ENCODE data around the gene GALNTL6.
"Not testable (repeated sequence)": the region's sequence is repeated elsewhere in the genome, so short reads cannot be mapped to it uniquely, and the experiment has no call there.

Gene GALNTL6

GRCh38 chr4:172412851-172413580 is 599.8 kb downstream of the GALNTL6 start:
- DNase-seq, result no peak

DNA sequence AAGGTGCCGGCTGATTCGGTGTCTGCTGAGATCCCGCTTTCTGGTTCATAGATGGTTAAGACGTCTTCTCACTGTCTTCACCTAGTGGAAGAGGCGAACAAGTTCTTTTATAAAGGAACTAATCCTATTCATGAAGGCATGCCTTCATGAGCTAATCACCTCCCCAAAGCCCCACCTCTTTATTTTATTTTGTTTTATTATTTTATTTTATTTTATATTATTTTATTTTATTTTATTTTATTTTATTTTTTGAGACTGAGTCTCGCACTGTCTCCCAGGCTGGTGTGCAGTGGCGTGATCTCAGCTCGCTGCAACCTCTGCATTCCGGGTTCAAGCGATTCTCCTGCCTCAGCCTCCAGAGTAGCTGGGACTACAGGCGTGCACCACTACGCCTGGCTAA is 615.8 kb downstream of the GALNTL6 start:
- not testable (repeated sequence) for DNase-seq

- no peak for DNase-seq
Measured at GRCh38 chr4:172480471-172480870, 667.3 kb downstream of the GALNTL6 start.

DNA sequence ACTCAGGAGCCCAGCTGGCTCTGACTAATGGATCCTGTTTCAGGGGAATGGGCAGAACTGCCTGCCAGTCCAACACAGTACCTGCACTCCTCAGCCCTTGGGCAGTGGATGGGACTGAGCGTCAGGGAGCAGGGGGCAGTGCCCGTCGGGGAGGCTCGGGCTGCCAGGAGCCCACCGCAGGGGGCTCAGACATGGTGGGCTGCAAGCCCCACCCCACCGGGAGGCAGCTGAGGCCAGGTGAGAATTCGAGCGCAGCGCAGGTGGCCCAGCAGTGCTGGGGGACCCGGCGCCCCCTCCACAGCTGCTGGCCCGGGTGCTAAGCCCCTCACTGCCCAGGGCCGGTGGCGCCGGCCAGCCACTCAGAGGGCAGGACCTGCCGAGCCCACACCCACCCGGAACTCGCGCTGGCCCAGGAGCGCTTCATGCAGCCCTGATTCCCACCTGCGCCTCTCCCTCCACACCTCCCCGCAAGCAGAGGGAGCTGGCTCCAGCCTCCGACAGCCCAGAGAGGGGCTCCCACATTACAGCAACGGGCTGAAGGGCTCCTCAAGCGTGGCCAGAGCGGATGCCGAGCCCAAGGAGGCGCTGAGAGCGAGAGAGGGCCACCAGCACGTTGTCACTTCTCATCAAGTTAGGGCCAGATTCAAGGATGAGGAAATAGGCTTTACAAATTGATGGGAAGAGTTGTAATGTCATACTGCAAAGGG is 668.8 kb downstream of the GALNTL6 start:
- no peak for DNase-seq

DNA sequence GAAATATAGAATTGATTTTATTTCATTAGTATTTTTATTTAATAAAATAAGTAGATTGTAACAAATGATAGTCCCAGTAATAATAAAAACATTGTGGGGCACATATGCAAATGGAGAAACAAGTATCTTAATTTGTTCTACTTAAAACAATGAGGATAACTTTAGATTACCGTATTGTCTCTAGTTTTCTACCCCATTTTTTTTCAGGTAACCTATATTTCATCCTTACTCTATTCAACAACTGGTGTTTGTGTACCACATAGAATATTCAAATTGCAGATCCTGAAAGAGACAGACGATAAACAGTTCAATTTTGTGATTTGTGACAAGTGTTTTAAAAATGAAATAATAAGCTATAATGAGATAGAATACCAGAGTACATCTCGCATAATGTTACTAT is 671.8 kb downstream of the GALNTL6 start:
- DNase-seq, result no peak

- no peak for DNase-seq
Measured at GRCh38 chr4:172486531-172486930, 673.3 kb downstream of the GALNTL6 start.

GRCh38 chr4:172489861-172490260 is 676.7 kb downstream of the GALNTL6 start:
- DNase-seq, result no peak

GRCh38 chr4:172495769-172496168 is 682.6 kb downstream of the GALNTL6 start:
- no peak for DNase-seq

DNA sequence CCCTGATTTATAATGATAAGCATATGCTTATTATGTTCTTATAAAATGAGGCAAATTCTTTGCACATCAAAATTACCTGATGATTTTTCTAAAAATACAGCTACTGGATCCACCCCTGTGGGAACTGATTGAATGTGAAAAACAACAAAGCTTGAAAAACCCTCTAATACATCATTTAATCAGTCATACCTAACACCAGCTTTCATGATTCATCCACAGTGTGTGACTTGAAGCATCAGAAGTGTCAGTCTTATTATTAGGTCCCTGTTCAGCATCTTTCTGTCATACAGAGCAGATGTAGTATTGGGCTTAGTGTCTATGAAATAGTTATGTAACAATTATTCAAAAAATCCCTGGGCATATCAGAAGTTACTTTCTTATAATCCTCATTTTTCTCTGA is 684.1 kb downstream of the GALNTL6 start:
- no peak for DNase-seq

GRCh38 chr4:172514011-172514410 is 700.8 kb downstream of the GALNTL6 start:
- DNase-seq, result no peak

DNA sequence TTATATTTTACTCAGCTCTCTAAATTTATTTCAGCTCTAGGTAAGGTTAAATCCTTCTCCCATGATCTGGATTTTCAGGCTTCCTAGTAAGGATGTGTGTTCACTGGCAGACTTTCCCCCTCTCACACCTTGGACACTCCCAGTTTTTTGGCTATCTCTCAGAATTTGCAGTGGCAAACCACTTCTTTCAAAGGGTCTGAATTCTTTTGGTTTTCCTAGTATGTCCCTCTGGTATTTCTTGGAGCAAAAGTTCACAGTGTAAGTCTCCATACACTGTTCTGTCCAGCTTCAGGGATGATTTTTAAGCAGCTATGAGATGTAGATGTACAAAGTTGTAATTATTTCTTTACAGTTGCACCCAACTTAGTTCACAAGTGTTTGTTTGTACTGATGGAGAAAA is 701.6 kb downstream of the GALNTL6 start:
- no peak for DNase-seq

DNA sequence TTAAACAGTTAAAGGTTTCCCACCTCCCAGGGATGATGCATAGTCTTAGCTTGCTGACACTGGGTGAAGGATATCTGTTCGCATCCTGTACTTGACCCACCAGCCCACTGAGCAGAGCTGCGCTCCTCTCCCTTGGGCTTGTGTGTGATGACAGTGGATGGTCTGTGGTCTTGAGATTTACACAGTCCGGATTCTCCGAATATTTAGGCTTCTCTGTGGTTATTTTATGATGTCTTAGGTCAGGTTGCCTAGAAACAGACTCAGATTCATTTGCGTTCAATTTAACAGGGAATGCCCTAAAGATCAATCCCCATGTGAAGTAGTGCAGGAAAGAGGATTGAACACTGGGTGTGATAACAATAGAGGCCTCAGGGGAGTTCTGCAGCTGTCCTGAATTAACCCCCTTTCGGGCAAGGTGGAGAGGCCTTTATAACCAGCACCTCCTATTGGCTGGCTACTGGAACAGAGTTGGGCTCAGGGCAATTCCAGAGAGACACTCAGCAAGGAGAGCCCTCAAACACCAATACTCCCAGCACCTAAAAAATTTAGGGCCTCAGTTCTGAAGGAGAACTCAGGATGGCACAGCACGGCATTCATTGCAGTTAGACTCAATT is 702.2 kb downstream of the GALNTL6 start:
- no peak for DNase-seq

- DNase-seq, result no peak
Measured at GRCh38 chr4:172517391-172517790, 704.2 kb downstream of the GALNTL6 start.

DNA sequence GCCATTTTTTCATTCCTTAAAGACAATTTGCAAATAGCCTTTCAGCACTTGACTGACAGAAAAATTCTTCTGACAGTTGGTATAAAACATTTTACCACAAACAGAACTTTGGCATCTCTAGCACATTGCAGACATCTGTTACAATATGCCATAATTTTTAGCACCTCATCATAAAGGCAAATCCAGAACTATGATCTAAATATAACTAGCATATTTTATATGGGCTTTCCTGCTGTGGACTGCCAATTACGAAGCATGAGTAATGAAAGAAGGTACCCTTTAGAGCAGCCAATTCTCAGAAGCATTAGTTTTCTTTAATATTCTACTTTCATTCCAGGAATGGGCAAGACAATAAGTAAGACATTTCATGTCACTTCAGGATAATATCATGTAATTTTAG is 708.0 kb downstream of the GALNTL6 start:
- DNase-seq, result no peak

DNA sequence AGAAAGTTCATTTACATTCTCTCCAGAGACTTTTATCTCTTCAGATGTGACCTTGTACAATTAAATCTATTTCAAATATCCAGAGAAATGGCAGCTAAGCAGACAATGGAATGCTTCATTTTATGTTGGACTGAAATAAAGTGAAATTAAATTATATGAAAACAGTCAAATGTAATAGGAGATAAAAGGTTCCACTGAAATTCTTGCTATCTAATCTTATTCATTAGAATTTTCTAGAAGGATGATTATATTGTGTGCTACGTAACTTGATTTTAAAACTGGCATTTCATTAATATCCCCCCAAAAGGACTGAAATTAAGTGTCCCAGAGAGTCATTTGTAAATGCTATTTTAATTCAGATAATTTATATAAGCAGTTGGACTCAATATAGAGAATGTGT is 708.5 kb downstream of the GALNTL6 start:
- DNase-seq, result no peak

- no peak for DNase-seq
Measured at GRCh38 chr4:172543249-172543648, 730.0 kb downstream of the GALNTL6 start.

- DNase-seq, result no peak
Measured at GRCh38 chr4:172546782-172547181, 733.6 kb downstream of the GALNTL6 start.

GRCh38 chr4:172547724-172548123 is 734.5 kb downstream of the GALNTL6 start:
- DNase-seq, result no peak

DNA sequence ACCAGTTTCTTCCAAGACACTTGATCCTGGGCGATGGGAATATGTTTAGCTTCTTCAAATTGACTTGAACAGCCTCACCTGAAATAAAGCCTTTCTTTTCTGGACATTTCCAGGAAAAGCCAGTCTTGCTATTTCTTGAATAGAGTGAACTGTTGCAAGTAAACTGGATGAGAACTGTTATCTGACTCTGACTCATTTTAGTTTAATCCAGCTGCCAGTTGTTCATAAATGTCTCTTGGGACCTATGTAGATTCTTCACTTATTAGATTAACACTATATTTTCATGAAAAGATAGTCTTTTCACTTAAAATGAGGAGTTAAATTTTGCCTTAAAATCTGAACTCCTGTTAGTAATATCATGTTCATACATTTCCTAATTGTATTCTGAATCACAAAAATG is 740.0 kb downstream of the GALNTL6 start:
- no peak for DNase-seq

GRCh38 chr4:172554588-172554987 is 741.4 kb downstream of the GALNTL6 start:
- DNase-seq, result no peak

GRCh38 chr4:172555725-172556124 is 742.5 kb downstream of the GALNTL6 start:
- no peak for DNase-seq

- DNase-seq, result peak; percentile 16
Measured at GRCh38 chr4:172573899-172574298, 760.7 kb downstream of the GALNTL6 start.

DNA sequence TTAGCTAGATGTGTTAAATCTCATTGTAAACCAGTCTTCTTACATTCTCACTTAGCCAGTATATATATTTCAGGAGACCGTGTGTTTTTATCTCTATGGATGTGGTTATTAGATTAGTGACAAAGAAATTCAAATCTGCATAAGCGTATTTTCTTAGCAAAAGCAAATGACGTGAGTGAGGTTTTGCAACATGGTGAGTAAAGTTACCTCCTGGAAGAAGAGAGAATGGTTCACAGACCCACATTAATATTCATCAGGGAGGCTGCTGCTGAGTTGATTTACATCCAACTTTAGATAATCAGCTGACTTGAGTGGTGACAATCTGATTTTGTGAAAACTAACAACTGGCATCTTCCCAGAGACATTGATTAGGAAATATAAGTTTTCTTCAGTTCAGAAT is 765.5 kb downstream of the GALNTL6 start:
- DNase-seq, result no peak

DNA sequence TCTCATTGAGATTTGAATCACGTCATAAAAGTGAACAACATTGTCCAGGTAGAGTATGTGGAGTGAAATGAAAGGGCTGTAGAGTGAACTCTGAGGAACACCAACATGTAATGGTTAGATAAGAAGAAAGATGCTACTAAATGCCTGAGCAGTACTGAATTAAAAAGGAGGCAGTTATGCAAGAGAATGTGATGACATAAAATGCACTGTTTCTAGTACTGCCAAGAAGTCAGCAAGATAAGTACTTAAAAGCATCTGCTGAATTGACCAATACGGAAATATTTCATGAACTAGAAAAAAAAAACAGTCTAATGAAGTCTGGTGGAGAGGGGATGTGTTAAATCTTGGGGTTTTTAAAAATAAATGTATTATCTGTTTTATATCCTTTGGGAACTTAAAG is 771.6 kb downstream of the GALNTL6 start:
- DNase-seq, result no peak
